GM18873 (cell line): ENCODE data around the gene SLC25A39.
"Not testable (repeated sequence)": the region's sequence is repeated elsewhere in the genome, so short reads cannot be mapped to it uniquely, and the experiment has no call there.

Source experiments
- ATAC-seq: cut with Tn5 transposase; IDR thresholded peaks from one replicate; pipeline ENCODE4 v1.9.1; 2021; ENCODE audit warnings: mild to moderate bottlenecking, moderate library complexity, moderate number of reproducible peaks; ENCODE audit not compliant: unreplicated experiment, low FRiP score

The SLC25A39 gene

DNA sequence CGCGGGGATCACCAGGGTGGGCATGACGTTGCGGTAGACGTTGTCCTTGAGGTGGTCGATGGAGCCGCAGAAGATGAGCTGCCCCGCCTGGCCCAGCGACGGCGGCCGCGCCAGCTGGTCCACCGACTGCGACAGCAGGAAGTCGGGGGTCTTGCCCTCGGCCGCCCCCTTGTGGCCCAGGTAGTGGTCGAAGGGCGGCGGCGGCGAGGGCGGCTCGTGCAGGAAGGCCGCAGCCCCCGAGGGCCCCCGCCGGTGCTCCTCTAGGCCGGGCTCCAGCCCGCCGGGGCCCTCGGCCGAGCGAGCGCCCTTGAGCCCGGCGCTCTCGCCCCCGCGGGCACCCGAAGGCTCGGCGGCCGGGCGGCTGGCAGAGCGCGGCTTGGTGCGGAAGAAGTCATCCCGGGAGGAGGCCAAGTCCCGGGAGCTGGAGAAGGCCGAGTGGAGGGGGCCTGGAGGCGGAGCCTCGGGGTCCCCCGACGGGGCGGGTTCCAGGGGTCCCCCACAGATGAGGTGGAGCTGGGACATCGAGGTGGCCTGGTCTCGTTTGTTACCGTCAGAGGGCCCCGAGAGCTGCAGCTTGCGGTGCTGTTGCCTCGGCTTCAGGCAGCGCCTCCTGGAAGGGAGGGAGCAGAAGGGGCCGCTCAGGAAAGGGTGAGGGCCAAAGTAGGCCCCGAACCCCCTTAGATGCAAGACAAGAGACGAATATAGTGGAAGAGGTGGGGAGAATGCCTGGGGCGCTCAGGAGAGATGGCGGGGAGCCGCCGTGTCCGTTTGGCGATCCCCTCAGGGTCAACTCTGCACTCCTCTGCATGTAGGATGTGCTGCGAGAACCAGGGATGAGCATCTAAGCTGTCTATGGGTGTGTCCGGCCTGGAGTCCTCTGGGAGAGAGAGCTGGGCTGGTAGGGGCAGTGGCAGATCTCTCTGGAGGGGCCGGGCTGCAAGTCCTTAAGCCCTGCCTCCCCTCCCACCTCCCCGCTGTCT is 30.2 kb upstream of the SLC25A39 start:
- no peak for ATAC-seq

DNA sequence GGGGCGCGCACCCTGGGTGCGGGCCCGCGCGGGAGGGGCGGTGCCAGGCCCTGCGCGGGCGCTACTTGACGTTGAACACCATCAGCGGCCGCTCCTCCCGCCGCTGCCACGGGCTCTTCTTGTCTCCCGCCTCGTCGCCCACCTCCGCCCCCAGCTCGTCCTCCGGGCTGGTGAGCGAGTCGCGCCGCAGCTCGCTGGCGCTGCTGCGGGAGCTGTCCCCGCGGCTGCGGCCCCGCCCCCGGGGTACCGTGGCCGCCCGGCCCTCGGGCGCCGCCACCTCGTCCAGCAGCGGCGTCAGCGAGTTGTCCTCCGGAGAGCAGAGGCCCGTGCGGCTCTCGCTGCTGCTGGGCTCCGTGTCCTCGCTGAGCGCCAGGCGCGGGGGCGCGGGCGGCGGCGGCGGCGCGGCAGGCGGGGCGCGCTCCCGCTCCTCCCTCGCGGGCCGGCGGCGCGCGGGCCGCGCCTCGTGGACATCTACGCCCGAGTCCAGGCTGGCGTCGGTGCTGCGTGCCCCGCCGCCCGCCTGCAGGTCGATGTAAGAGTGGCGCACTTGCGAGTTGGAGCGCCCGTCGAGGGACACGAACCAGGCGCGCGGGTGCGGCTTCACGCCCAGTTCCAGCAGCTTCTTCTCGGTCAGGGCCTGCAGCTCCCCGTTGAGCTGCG is 29.2 kb upstream of the SLC25A39 start:
- no peak for ATAC-seq

DNA sequence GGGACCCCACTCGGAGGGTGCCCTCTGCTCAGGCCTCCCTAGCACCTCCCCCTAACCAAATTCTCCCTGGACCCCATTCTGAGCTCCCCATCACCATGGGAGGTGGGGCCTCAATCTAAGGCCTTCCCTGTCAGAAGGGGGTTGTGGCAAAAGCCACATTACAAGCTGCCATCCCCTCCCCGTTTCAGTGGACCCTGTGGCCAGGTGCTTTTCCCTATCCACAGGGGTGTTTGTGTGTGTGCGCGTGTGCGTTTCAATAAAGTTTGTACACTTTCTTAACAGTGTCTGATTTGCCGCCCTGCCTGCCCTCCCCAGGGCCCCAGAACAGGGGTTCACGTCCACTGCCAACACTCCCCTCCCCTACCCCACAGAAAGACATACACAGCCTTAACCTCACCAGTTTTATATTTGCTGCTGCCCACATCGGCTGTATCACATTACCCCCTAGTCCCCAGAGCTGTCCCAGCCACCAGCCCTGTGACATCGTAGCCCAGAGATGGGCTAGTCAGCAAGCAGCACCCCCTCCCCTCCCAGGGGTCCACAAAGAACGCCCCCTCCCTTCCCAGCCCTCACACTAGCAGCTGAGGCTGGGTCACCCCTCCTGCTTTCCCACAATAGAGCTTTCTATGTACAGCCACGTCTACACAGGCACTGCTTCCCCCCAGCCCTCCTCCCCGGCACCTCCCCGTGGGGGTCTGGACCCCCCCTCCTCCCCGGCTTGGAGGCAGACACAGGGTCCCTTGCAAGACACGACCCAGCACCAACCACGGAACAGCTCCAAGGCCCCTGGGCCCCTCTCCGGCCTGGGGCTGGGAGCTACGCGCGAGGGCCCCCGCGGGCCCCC is 28.4 kb upstream of the SLC25A39 start:
- ATAC-seq: no peak

DNA sequence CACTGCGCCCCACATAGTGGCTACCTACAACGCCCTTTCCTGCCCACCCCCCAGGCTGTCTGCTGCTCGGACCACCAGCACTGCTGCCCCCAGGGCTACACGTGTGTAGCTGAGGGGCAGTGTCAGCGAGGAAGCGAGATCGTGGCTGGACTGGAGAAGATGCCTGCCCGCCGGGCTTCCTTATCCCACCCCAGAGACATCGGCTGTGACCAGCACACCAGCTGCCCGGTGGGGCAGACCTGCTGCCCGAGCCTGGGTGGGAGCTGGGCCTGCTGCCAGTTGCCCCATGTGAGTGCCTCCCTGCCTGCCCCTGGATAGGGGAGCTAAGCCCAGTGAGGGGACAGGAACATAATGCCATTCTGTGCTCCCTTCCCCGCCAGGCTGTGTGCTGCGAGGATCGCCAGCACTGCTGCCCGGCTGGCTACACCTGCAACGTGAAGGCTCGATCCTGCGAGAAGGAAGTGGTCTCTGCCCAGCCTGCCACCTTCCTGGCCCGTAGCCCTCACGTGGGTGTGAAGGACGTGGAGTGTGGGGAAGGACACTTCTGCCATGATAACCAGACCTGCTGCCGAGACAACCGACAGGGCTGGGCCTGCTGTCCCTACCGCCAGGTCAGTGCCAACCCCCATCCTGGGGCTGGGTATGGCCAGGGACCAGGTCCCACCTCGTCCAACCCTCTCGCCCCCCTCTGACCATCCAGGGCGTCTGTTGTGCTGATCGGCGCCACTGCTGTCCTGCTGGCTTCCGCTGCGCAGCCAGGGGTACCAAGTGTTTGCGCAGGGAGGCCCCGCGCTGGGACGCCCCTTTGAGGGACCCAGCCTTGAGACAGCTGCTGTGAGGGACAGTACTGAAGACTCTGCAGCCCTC is 27.6 kb upstream of the SLC25A39 start:
- ATAC-seq: no peak

DNA sequence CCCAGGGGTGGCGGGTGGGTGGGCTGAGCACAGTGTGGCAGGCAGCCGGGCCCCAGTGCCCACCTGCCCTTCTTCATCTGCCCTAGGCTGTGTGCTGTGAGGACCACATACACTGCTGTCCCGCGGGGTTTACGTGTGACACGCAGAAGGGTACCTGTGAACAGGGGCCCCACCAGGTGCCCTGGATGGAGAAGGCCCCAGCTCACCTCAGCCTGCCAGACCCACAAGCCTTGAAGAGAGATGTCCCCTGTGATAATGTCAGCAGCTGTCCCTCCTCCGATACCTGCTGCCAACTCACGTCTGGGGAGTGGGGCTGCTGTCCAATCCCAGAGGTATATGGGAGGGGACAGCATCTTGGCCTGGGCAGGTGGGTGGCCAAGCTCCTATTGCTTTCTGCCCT is 26.8 kb upstream of the SLC25A39 start:
- no peak for ATAC-seq

DNA sequence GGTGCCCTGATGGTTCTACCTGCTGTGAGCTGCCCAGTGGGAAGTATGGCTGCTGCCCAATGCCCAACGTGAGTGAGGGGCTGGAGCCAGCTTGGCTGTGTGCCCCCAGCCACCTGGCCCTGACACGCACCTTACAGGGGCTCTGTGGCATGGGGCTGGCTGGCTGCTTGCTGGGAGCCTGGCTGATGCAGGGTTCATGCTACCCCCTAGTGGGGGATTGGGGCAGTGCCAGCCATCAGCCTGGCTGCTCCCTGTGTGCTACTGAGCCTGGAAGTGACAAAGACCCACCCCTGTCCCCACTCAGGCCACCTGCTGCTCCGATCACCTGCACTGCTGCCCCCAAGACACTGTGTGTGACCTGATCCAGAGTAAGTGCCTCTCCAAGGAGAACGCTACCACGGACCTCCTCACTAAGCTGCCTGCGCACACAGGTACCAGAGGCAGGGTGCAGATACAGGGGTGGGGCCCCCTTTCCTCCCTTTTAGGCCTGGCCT is 26.2 kb upstream of the SLC25A39 start:
- ATAC-seq: no peak

DNA sequence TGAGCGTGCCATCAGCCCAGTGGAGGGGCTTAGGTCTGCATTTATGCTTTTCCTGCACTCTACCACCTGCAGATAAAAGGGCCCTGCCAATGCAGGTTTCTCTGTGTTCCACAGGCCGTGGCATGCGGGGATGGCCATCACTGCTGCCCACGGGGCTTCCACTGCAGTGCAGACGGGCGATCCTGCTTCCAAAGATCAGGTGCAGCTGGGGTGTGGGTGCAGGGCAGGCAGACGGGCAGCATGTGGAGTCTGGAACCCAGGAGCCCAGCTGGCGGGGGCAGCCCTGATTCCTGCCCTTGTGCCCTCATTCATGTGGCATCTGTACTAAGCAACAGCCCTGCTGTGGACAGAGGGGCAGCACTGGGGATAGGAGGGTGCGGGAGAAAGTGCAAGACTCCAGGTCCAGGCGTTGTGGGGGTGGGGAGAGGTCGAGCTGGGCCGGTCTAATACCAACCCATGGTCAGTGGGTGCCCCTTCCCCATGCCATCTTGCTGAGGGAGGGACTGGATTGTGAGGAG is 25.0 kb upstream of the SLC25A39 start:
- no peak for ATAC-seq

DNA sequence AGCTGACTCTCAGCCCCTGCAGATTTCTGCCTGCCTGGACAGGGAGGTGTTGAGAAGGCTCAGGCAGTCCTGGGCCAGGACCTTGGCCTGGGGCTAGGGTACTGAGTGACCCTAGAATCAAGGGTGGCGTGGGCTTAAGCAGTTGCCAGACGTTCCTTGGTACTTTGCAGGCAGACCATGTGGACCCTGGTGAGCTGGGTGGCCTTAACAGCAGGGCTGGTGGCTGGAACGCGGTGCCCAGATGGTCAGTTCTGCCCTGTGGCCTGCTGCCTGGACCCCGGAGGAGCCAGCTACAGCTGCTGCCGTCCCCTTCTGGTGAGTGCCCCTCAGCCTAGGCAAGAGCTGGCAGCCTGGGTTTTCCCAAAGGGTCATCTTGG is 24.4 kb upstream of the SLC25A39 start:
- no peak for ATAC-seq

DNA sequence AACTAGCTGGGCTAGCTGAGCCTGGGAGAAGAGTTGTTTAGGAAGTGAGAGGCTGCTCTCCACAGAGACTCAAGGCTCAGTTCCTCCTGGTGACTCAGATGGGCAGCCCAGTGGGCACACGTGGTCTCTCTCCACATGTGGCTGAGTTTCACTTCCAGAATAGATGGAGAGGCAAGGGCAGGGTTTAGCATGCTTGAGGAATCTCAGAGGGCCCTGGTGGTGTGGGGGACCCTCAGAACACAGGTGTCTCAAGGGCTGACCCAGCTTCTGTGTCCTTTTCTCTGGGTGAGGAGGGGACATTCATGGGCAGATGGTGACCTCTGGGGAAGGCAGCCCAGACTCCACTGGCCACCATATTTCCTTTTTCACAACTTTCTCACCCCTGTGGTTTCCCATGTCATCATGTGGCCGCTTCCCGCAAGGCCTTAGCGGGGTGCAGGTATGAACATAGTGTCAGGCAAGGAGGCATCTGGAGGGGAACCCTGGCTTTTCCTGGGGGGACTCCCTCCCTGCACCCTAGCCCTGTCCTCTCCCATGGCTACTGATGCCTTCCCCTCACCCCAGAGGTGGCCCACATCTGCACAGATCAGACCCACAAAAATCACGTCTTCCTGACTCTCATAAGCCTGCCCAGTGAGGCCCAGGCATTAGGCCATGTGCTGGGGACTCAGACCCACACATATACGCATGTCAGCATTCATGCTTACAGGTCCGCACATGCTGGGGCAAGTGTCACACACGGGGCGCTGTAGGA is 23.8 kb upstream of the SLC25A39 start:
- peak; percentile 37 for ATAC-seq

DNA sequence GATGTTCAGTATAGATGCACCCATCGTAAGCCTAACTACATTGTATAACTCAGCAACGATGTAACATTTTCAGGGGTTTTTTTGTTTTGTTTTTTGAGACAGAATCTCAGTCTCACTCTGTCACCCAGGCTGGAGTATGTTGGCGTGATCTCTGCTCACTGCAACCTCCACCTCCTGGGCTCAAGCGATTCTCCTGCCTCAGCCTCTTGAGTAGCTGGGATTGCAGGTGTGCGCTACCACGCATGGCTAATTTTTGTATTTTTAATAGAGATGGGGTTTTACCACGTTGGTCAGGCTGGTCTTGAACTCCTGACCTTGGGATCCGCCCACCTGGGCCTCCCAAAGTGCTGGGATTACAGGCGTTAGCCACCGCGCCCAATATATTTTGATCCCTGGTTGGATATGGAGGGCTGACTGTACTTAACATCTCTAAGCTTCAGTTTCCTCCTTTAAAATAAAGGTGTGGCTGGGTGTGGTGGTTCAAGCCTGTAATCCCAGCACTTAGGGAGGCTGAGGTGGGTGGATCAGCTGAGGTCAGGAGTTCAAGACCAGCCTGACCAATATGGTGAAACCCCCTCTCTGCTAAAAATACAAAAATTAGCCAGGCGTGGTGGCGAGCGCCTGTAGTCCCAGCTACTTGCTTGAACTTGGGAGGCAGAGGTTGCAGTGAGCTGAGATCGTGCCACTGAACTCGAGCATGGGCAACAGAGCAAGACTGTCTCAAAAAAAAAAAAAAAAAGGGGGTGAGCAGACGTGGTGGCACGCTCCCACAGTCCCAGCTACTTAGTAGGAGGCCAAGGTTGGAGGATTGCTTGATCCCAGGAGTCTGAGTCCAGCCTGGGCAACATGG is 22.8 kb upstream of the SLC25A39 start:
- ATAC-seq: peak; percentile 1

DNA sequence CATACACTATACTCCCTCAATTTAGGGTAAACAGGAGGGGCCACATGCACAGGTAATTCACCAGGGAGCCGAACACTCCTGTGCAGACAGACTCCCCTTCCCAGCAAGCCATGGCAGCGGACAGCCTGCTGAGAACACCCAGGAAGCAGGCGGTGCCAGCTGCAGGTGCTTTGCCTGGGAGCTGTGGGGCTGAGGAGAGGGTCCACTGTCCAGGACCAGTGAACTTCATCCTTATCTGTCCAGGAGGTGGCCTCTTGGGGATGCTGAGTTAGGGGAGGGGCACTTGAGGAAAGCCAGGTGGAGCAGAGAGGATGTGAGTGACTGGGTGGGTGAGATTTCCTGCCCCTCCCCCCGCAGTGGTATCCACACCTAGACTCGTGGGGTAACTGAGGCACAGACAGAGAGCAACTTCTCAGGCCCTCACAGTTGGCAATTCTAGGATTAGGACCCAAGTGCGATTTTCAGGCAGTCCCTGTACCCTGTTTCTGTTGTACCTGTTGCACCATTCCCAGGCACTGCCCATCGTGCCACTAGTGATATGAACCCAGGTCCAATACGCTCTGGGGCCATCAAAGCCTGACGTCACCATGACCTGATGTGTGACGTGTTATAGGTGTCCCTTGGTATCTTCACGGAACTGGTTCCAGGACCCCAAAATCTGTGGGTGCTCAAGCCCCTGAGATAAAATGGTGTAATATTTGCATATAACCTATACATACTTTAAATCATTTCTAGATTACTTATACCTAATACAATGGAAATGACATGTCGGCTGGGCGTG is 21.6 kb upstream of the SLC25A39 start:
- no peak for ATAC-seq

DNA sequence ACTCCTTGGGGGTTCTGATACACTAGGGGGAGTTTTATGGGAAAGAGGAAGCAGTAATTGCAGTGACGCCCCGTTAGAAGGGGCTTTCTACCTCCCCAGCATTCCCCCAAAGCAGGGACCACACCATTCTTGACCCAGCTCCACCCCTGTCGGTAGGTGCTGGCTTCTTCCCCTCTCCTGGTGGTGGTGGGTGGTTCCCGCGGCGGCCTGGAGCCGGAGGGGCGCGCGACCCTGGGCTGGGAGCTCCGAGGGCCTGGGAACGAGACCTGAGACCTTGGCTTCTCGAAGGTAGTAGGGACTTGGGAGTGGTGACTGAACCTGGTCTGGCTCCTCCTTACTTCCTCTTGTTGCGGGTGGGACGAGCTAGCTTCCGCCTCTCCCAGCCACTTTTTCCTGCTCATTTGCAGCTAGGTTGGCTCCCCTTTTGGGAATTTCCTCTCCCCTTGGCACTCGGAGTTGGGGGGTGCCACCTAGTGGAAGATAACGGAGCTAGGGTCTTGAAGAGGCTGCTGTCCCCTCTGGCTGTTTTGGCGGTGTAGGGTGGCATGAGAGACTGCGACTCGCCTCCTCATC is 20.9 kb upstream of the SLC25A39 start:
- ATAC-seq: no peak

DNA sequence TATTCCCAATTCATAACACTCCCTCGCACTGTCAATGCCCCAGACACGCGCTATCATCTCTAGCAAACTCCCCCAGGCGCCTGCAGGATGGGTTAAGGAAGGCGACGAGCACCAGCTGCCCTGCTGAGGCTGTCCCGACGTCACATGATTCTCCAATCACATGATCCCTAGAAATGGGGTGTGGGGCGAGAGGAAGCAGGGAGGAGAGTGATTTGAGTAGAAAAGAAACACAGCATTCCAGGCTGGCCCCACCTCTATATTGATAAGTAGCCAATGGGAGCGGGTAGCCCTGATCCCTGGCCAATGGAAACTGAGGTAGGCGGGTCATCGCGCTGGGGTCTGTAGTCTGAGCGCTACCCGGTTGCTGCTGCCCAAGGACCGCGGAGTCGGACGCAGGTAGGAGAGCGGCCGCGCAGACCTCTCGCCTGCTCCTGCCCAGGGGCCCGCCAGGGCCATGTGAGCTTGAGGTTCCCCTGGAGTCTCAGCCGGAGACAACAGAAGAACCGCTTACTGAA is 20.4 kb upstream of the SLC25A39 start, which contains the start of gene GRN:
Gene GRN, plus strand, starts transcription at position 364 of the 515 bp plus-strand sequence. CDS start 3,863 bp downstream, outside the sequence.
- ATAC-seq: peak; percentile 56

DNA sequence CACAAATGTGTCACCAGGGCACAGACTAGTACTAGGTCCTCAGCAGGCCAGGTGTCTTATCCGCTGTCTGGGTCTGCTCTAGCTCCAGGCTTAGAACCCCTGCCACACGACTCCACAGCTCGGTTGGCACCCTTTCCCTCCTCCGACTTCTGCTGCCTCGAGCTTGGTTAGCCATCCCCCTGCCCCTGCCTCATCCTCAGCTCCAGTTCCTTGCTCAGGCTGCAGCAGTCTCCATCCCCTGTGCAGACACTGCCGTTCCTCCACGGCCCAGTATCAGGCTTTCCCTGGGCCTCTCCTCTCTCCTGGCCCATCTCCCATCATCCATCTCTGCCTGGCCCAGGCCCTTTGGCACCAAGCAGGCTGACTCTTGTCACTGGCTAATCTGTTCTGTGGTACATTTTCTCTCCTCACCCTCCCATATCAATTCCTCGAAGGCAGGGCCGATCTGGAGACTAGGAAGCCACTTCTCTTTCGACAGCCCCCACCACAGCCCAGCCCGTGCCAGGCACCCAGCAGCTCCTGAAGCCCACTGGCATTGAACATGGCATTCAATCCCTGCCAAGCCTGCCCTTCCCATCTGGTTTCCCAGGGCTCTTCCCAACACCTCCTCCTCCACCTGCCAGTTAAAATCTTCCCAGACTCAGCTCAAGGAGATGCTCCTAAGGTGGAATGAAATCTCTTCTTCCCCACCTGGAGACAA is 19.0 kb upstream of the SLC25A39 start:
- ATAC-seq: no peak

DNA sequence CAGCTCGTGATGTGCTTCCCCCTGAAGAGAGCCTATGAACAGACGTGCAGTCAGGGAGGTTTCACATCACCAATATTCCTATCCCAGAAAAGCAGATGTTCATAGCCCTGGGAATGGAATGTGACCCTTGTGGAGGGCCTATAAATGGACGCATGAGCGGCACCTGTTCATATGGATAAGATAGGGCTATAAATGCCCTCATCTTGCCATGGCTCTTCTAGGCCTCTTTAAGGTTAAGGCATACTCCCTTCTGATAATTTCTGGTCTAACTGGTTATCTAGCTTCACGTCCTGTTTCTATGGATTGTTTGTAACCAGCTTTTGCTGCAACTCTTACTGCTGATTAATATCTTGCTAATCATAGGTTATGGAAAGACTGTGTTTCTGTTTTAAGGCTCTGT is 15.9 kb upstream of the SLC25A39 start:
- ATAC-seq: not testable (repeated sequence)

DNA sequence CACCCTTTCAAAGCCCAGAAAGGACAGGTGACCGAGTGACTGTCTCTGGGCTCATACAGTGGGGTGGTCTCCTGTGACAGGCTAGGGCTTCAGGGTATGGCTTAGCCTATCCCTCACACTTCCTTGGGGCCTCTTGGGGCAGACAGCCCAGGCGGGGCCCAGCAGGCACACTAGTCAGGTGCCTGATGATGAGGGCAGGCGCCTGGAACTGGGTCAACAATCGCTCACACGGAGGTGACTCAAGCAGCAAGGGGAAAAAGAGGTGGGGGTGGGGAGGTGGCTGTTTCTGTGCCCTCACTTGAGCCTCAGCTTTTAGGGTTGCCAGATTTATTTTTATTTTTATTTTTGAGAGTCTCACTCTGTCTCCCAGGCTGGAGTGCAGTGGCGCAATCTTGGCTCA is 14.1 kb upstream of the SLC25A39 start:
- ATAC-seq: no peak
